ENCODE results near the gene ARHGAP15. TPM values are rescaled to one million over a fixed set of nuclear protein-coding genes. Genes with fewer than 3 reads are reported as not detected.
A peak's percentile ranks its signal among the peaks of the same experiment; 100 is the strongest.

The ARHGAP15 gene
- total RNA-seq, 1 experiment from 2014 or later, result not detected

- no peaks in the 10 kb centered on the region for H3K36me3 ChIP-seq (ENCODE audit: low read depth)
- TF ChIP-seq, protein P1, sequence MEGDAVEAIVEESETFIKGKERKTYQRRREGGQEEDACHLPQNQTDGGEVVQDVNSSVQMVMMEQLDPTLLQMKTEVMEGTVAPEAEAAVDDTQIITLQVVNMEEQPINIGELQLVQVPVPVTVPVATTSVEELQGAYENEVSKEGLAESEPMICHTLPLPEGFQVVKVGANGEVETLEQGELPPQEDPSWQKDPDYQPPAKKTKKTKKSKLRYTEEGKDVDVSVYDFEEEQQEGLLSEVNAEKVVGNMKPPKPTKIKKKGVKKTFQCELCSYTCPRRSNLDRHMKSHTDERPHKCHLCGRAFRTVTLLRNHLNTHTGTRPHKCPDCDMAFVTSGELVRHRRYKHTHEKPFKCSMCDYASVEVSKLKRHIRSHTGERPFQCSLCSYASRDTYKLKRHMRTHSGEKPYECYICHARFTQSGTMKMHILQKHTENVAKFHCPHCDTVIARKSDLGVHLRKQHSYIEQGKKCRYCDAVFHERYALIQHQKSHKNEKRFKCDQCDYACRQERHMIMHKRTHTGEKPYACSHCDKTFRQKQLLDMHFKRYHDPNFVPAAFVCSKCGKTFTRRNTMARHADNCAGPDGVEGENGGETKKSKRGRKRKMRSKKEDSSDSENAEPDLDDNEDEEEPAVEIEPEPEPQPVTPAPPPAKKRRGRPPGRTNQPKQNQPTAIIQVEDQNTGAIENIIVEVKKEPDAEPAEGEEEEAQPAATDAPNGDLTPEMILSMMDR (conservative IDR thresholded peaks at IDR 0.05), result peak; percentile 73
- TF ChIP-seq EZH2 (IDR thresholded peaks at IDR 0.05; ENCODE audit: low read depth), result no peak
- no peak overlapping the region for H2AFZ ChIP-seq
- ChIA-PET CTCF (interaction anchor here (0.6 kb wide), 1 partner anchor 1148 kb away, joined by 4 read pairs; no protein-coding TSS in a partner anchor), POLR2A (ENCODE audit: unreplicated experiment) (interaction anchor here (0.6 kb wide), 2 partner anchors 44 to 671 kb away, joined by 5 to 8 read pairs; no protein-coding TSS in a partner anchor)
- no peaks in the 10 kb centered on the region for H4K20me1 ChIP-seq (ENCODE audit: insufficient read depth)
- no peaks in the 10 kb centered on the region for H3K9me3 ChIP-seq (ENCODE audit: insufficient read depth, low read depth)
- intact Hi-C loops (cut with micrococcal nuclease; ENCODE audit: unreplicated experiment), result loop anchor here (2.0 to 5.0 kb wide), 2 partner anchors 72 to 216 kb away; no protein-coding TSS in a partner anchor
- DNase-seq, result no peak
- no peaks in the 10 kb centered on the region for H3K4me1 ChIP-seq (replicated peaks; ENCODE audit: insufficient read depth)
- H3K4me2 ChIP-seq, result no peak overlapping the region
- no peaks in the 10 kb centered on the region for H3K27me3 ChIP-seq (ENCODE audit: insufficient read depth, low read depth)
- H3F3A ChIP-seq (ENCODE audit: insufficient read depth, low read depth), result no peaks in the 10 kb centered on the region
- no peak overlapping the region for H3K4me3 ChIP-seq
- H3K79me2 ChIP-seq (ENCODE audit: low read depth), result no peaks in the 10 kb centered on the region
- no peaks in the 10 kb centered on the region for H3K9me2 ChIP-seq (ENCODE audit: insufficient read depth)
- no TSS peak for BruUV-seq (replicated peaks)
- no peak overlapping the region for H3K27ac ChIP-seq
Observed at GRCh38 chr2:143686585-143687164, 557.5 kb downstream of the ARHGAP15 start.

DNA sequence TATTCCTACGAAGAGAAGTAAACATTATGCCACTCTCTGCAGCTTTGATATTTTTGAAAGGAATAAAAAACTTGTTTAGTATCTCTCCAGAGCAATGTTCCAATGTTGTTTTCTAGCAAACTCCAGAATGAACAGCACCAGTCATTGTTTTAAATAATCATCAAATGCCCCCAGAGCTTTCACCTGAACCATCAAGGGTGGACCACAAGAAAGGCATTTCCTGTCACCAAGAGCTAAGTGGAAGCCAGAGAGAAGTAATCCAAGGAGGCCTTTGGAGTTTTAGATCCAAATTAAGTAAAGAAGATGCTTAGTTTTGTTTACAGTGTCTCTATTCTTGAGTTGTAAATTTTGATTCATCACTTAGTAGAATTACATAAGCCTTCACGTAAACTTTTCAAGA lies 559.0 kb downstream of the ARHGAP15 start:
- Histone ChIP-seq H3K4me3 (no peak overlapping the region), H3K79me2 (ENCODE audit: low read depth) (no peaks in the 10 kb centered on the region), H4K20me1 (ENCODE audit: insufficient read depth) (no peaks in the 10 kb centered on the region), H3K27me3 (ENCODE audit: insufficient read depth, low read depth) (no peaks in the 10 kb centered on the region), H3F3A (ENCODE audit: insufficient read depth, low read depth) (no peaks in the 10 kb centered on the region), H3K4me2 (no peak overlapping the region), H2AFZ (no peak overlapping the region), H3K36me3 (ENCODE audit: low read depth) (no peaks in the 10 kb centered on the region), H3K9me3 (ENCODE audit: insufficient read depth, low read depth) (no peaks in the 10 kb centered on the region), H3K4me1 (replicated peaks; ENCODE audit: insufficient read depth) (no peaks in the 10 kb centered on the region), H3K27ac (no peak overlapping the region), H3K9me2 (ENCODE audit: insufficient read depth) (no peaks in the 10 kb centered on the region)
- intact Hi-C loops (cut with micrococcal nuclease; ENCODE audit: unreplicated experiment), result loop anchor here (5.0 kb wide), 1 partner anchor 214 kb away; no protein-coding TSS in a partner anchor
- no peak for TF ChIP-seq EZH2 (IDR thresholded peaks at IDR 0.05; ENCODE audit: low read depth)
- TF ChIP-seq, protein P1 (conservative IDR thresholded peaks at IDR 0.05), result no peak
- DNase-seq, result no peak
- CTCF ChIA-PET, result no interaction called here
- BruUV-seq (replicated peaks), result no TSS peak
- POLR2A ChIA-PET (ENCODE audit: unreplicated experiment), result interaction anchor here (0.6 kb wide), 1 partner anchor 1625 kb away, joined by 3 read pairs; no protein-coding TSS in a partner anchor

DNA sequence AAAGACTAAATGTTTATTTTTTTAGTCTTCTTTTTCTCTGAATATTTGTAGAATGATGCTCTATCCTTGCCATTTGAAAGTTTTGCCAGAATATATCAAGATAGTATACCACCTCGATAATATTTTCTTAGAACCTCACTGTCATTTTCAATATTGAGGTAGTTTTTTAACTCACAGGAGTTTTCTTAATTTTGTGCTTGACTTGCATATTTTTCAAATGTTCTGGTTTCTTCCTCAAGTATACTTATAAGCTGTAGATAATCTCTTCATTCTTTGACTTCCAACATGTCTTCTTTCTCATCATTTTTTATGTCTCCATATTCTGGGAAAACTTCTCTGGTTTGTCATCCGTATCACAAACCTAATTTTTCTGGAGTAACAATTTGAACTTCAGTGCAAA lies 559.6 kb downstream of the ARHGAP15 start:
- CTCF ChIA-PET, result no interaction called here
- POLR2A ChIA-PET (ENCODE audit: unreplicated experiment), result interaction anchor here (0.6 kb wide), 1 partner anchor 1625 kb away, joined by 3 read pairs; no protein-coding TSS in a partner anchor
- no peaks in the 10 kb centered on the region for H3K79me2 ChIP-seq (ENCODE audit: low read depth)
- H3K27ac ChIP-seq, result no peak overlapping the region
- H2AFZ ChIP-seq, result no peak overlapping the region
- TF ChIP-seq, protein P1 (conservative IDR thresholded peaks at IDR 0.05), result no peak
- no peak for TF ChIP-seq EZH2 (IDR thresholded peaks at IDR 0.05; ENCODE audit: low read depth)
- no peaks in the 10 kb centered on the region for H3K9me3 ChIP-seq (ENCODE audit: insufficient read depth, low read depth)
- no TSS peak for BruUV-seq (replicated peaks)
- no peaks in the 10 kb centered on the region for H3K36me3 ChIP-seq (ENCODE audit: low read depth)
- no peaks in the 10 kb centered on the region for H3K27me3 ChIP-seq (ENCODE audit: insufficient read depth, low read depth)
- H3F3A ChIP-seq (ENCODE audit: insufficient read depth, low read depth), result no peaks in the 10 kb centered on the region
- intact Hi-C loops (cut with micrococcal nuclease; ENCODE audit: unreplicated experiment), result loop anchor here (5.0 kb wide), 1 partner anchor 213 kb away; no protein-coding TSS in a partner anchor
- H3K4me1 ChIP-seq (replicated peaks; ENCODE audit: insufficient read depth), result no peaks in the 10 kb centered on the region
- H4K20me1 ChIP-seq (ENCODE audit: insufficient read depth), result no peaks in the 10 kb centered on the region
- H3K4me2 ChIP-seq, result no peak overlapping the region
- H3K9me2 ChIP-seq (ENCODE audit: insufficient read depth), result no peaks in the 10 kb centered on the region
- no peak for DNase-seq
- no peak overlapping the region for H3K4me3 ChIP-seq
